SHP77 (cell line): ENCODE measurements around the gene GRWD1.

Experiments used
- DNase-seq, 2 experiments: peaks; one replicate each; lab custom pipeline; 2025; lab: John Stamatoyannopoulos, UW

Gene GRWD1

GRCh38 chr19:48497728-48498594 is 52.2 kb downstream of the GRWD1 start:
- DNase-seq: no peak

- DNase-seq: no peak
Measured at GRCh38 chr19:48498595-48499311, 53.0 kb downstream of the GRWD1 start.

GRCh38 chr19:48499316-48500090 is 53.7 kb downstream of the GRWD1 start:
- DNase-seq: no peak

- no peak for DNase-seq
Measured at GRCh38 chr19:48500830-48501493, 55.2 kb downstream of the GRWD1 start.

GRCh38 chr19:48501494-48502349 is 55.9 kb downstream of the GRWD1 start:
- DNase-seq: peak; percentile 71 to 73

- DNase-seq: no peak
Measured at GRCh38 chr19:48502350-48503018, 56.7 kb downstream of the GRWD1 start.

- DNase-seq: peak; percentile 14 to 43
Measured at GRCh38 chr19:48506138-48506733, 60.5 kb downstream of the GRWD1 start.
